Heart left ventricle (tissue), 16 donors: ENCODE results near the gene RAI1. TPM values are rescaled to one million over a fixed set of nuclear protein-coding genes. Genes with fewer than 3 reads are reported as not detected.
"Not testable (repeated sequence)": the region's sequence is repeated elsewhere in the genome, so short reads cannot be mapped to it uniquely, and the experiment has no call there.

Source experiments
- ATAC-seq, 4 donors: fragments of 200-7000 bp; cut with Tn5 transposase; one replicate each; pipeline ENCODE4 v1.9.1; 2020 to 2022; ENCODE audit warnings: moderate library complexity in 4 of 4, mild to moderate bottlenecking in 3 of 4, moderate number of reproducible peaks in 1 of 4
- DNase-seq, 5 donors: peaks; one replicate each; pipeline ENCODE4 v3.0.0-alpha.2; 2020
- H3K27ac ChIP-seq, 12 donors: fragments of 200-600 bp; sonication (generic) in 4 of 12; one replicate each; pipeline versions ENCODE4 v1.5.0 to v1.8.0; 2016 to 2022; ENCODE audit warnings: mild to moderate bottlenecking in 2 of 12
- H3K27me3 ChIP-seq, 9 donors: fragments of 200-600 bp; sonication (generic) in 2 of 9; one replicate each; pipeline versions ENCODE4 v1.5.1 to v1.8.0; 2016 to 2022; ENCODE audit warnings: mild to moderate bottlenecking in 3 of 9
- H3K36me3 ChIP-seq, 9 donors: fragments of 200-600 bp; sonication (generic) in 2 of 9; one replicate each; pipeline versions ENCODE4 v1.5.0 to v1.8.0; 2018 to 2022; ENCODE audit warnings: mild to moderate bottlenecking in 2 of 9
- H3K4me1 ChIP-seq, 12 donors: fragments of 200-600 bp; sonication (generic) in 4 of 12; one replicate each; pipeline versions ENCODE4 v1.5.0 to v1.8.0; 2016 to 2022; ENCODE audit warnings: mild to moderate bottlenecking in 3 of 12
- H3K4me3 ChIP-seq, 12 donors: fragments of 200-600 bp; sonication (generic) in 4 of 12; one replicate each; pipeline versions ENCODE4 v1.5.0 to v1.8.0; 2017 to 2022; ENCODE audit warnings: mild to moderate bottlenecking in 9 of 12, moderate library complexity in 4 of 12
- H3K9me3 ChIP-seq, 12 donors: fragments of 200-600 bp; sonication (generic) in 4 of 12; one replicate each; pipeline versions ENCODE4 v1.5.0 to v1.8.0; 2016 to 2022; ENCODE audit warnings: mild to moderate bottlenecking in 1 of 12
- POLR2A ChIP-seq, 2 donors: fragments of 450-650 bp; IDR thresholded peaks; one replicate each; pipeline ENCODE4 v1.6.1; 2017; ENCODE audit warnings: antibody characterized with exemption in 2 of 2, mild to moderate bottlenecking in 2 of 2, moderate library complexity in 2 of 2
- WGBS, 4 donors: extraction: QIAGEN DNeasy Blood & Tissue Kit in 2 of 4; methylation state at CpG; one replicate each; pipeline versions ENCODE4 v1.1.5 to v1.1.7; 2013 to 2018; 5-methylcytosine and 5-hydroxymethylcytosine counted together
- intact Hi-C, 10 donors: fragments of 100-400 bp; cut with DNase I; formaldehyde crosslinking; loops; one replicate each; pipeline versions ENCODE4 v1.11.1 to v1.14.2; 2022
- long read RNA-seq, 3 donors: library from polyadenylated mRNA; unstranded; transcript quantifications; one replicate each; pipeline ENCODE4 v2.0.0, GENCODE V29; 2020 to 2021
- polyA plus RNA-seq, 2 donors: library from polyadenylated mRNA; stranded (reverse); fragments of 200-250 nt; gene quantifications; one replicate each; pipeline ENCODE4 v1.2.3, GENCODE V29; 2013
- total RNA-seq, 9 donors: library from RNA; depleted of rRNA in 2 of 9; stranded (reverse); fragments of >200 nt in 2 of 9; fragmentation: NEBNext Ultra II Directional in 3 of 9; extraction: Animal tissue kit (Norgen Biotek cat#: 25700) in 3 of 9; gene quantifications; one replicate each; pipeline versions ENCODE4 v1.1.0 to v1.2.4, GENCODE V29; 2016 to 2023
- TF ChIP-seq, protein P1 (sequence below), 12 donors: fragments of 200-600 bp; sonication (generic) in 4 of 12; IDR thresholded peaks; one replicate each; pipeline versions ENCODE4 v1.5.0 to v1.8.0; 2018 to 2022; ENCODE audit warnings: antibody characterized with exemption in 12 of 12, mild to moderate bottlenecking in 5 of 12
- donor health status: ischemic (EF 13 %, LVEDD 7.1; RV severe dilation, severe dysfunction).
- donor health status: healthy with polysubstance abuse.
- donor health status: DM: no; HTN: yes; CAD: no.
- donor health status: DM: no; HTN: no; CAD: no.
- donor health status: ischemic (EF 25% LVEDD 6.9; RV normal size, moderate dysfunction).
- donor health status: ischemic (EF 25% LVEDD 5.7; RV mildly dilated, moderate dysfunction).
- donor health status: healthy.
- donor health status: DM: yes; HTN: yes; CAD: no.
- donor health status: ischemic (EF 35%, LVEDD 5.7; RV mildly dilated, moderate dysfunction).
- donor health status: nonischemic (EF 11% LVEDD 7.7; RV severe dilation, severe dysfunction).
- donor health status: DM: yes; HTN: yes; CAD: no.
- donor health status: PGD.
- donor health status: ischemic (EF 29% LVEDD 5.4; RV normal size, mild dysfunction).
- donor health status: nonischemic (EF 23%, LVEDD 6.1; RV moderate dilation, normal function).

The RAI1 gene, protein sequence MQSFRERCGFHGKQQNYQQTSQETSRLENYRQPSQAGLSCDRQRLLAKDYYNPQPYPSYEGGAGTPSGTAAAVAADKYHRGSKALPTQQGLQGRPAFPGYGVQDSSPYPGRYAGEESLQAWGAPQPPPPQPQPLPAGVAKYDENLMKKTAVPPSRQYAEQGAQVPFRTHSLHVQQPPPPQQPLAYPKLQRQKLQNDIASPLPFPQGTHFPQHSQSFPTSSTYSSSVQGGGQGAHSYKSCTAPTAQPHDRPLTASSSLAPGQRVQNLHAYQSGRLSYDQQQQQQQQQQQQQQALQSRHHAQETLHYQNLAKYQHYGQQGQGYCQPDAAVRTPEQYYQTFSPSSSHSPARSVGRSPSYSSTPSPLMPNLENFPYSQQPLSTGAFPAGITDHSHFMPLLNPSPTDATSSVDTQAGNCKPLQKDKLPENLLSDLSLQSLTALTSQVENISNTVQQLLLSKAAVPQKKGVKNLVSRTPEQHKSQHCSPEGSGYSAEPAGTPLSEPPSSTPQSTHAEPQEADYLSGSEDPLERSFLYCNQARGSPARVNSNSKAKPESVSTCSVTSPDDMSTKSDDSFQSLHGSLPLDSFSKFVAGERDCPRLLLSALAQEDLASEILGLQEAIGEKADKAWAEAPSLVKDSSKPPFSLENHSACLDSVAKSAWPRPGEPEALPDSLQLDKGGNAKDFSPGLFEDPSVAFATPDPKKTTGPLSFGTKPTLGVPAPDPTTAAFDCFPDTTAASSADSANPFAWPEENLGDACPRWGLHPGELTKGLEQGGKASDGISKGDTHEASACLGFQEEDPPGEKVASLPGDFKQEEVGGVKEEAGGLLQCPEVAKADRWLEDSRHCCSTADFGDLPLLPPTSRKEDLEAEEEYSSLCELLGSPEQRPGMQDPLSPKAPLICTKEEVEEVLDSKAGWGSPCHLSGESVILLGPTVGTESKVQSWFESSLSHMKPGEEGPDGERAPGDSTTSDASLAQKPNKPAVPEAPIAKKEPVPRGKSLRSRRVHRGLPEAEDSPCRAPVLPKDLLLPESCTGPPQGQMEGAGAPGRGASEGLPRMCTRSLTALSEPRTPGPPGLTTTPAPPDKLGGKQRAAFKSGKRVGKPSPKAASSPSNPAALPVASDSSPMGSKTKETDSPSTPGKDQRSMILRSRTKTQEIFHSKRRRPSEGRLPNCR (N-terminal part only)
- total RNA-seq, result 10 to 100 TPM; 15.1 to 37.2 (median 20.8) TPM
- 10 to 100 TPM; 17.2 to 23.0 TPM for polyA plus RNA-seq
- long read RNA-seq, donor 1, partial matches to known transcripts, result 17 of 24 reads
- long read RNA-seq, donor 1, other reads (novel, unspliced or antisense), result 7 of 24 reads
- long read RNA-seq, donor 2, partial matches to known transcripts, result 46 of 49 reads
- long read RNA-seq, donor 2, other reads (novel, unspliced or antisense), result 3 of 49 reads
- long read RNA-seq, donor 3, partial matches to known transcripts, result 26 of 34 reads
- long read RNA-seq, donor 3, other reads (novel, unspliced or antisense), result 7 of 34 reads

DNA sequence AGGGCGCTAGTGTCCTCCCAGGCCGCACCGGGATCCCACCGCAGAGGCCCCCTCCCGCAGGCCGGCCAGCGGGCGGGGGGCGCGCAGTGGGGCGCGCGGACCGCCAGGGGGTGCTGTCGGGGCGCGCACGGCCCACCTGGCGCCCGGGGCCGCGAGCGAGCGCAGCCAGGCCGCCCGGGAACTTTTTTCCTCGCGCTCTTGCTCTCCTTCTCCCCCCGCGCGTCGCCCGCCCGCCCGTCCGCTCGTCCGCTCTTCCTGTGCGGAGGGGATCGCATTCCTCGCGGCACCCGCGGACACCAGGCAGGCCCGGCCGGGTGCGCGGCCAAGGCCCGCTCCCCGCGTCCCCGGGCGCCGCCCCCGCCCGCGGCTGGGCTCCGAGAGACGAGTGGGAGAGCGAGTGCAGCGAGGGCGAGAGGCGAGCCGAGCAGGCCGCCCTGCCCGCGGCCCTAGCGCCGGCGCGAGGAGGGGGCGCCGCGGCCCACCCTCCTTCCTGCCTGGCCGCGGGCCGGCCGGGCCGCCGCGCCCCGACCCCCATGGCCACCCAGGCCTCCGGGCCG, at the start of gene RAI1:
Gene RAI1 (plus strand): TSS at position 272 of the 557 bp plus-strand sequence. CDS start 111,491 bp downstream, outside the sequence.
- Histone ChIP-seq H3K9me3 (no peaks in the 10 kb centered on the region), H3K27me3 (no peaks in the 10 kb centered on the region), H3K4me3 (peak within 1 kb of the TSS; percentile 68 to 96 (median 81)), H3K4me1 (peaks cover 15 to 45% (median 32%) of the 10 kb centered on the region in 12 donors), H3K27ac (peak within 1 kb of the TSS; percentile 90 to 97 (median 96)), H3K36me3 (no peaks in the 10 kb centered on the region)
- DNase-seq, result peak; percentile 86 to 88 (median 87)
- 0 to 1% (median 1%) methylated on average over 9 to 84 of the region's 84 CpGs for WGBS, 4 donors
- intact Hi-C loops, result loop anchor here (1.0 to 10.0 kb wide), 22 partner anchors 44 to 356 kb away; partner anchors contain the start of genes ATPAF2 (in 2 of the 10) and GID4 (in 2 of the 10)
- TF ChIP-seq, protein P1, sequence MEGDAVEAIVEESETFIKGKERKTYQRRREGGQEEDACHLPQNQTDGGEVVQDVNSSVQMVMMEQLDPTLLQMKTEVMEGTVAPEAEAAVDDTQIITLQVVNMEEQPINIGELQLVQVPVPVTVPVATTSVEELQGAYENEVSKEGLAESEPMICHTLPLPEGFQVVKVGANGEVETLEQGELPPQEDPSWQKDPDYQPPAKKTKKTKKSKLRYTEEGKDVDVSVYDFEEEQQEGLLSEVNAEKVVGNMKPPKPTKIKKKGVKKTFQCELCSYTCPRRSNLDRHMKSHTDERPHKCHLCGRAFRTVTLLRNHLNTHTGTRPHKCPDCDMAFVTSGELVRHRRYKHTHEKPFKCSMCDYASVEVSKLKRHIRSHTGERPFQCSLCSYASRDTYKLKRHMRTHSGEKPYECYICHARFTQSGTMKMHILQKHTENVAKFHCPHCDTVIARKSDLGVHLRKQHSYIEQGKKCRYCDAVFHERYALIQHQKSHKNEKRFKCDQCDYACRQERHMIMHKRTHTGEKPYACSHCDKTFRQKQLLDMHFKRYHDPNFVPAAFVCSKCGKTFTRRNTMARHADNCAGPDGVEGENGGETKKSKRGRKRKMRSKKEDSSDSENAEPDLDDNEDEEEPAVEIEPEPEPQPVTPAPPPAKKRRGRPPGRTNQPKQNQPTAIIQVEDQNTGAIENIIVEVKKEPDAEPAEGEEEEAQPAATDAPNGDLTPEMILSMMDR (IDR thresholded peaks at IDR 0.05), result peak; percentile 29 to 98 (median 82)
- no peak for TF ChIP-seq POLR2A (IDR thresholded peaks at IDR 0.05)
- ATAC-seq, result peak; percentile 27 to 73 (median 66)

DNA sequence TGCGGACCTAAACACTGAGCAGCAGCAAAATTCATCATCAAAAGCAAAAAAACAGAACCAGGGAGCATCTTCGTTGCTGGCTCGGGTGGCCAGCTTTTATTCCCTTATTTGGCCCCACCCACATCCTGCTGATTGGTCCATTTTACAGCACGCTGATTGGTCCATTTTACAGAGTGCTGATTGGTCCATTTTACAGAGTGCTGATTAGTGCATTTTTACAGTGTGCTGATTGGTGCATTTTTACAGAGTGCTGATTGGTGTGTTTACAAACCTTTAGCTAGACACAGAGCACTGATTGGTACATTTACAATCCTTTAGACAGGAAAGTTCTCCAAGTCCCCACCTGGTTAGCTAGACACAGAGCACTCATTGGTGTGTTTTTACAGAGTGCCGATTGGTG, 48.6 kb upstream of the RAI1 start:
- H3K4me1 ChIP-seq, H3K27me3 ChIP-seq, H3K27ac ChIP-seq, H3K36me3 ChIP-seq, intact Hi-C loops, ATAC-seq, H3K9me3 ChIP-seq, H3K4me3 ChIP-seq, DNase-seq: not testable (repeated sequence)
- WGBS, 4 donors, result 80 to 84% (median 82%) methylated on average over 5 of the region's 5 CpGs

DNA sequence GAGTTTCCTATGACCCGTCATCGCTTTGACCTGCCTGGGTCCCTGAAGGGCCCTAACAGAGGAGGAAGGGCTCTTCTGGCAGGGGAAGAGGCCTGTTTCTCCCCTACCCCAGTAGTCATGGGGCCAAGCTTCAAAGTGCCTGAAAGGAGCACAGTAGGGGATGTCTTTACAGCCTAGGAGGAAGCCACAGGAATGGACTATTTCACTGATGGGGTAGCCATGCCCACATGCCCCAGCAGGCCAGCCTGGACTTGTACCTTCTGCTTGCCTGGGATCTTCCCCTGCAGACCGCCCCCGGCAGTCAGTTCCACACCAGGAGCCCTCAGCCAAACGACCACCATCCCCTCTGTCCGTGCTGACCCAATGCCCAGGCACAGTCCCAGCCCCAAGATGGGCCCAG, 47.9 kb upstream of the RAI1 start:
- WGBS, 4 donors, result 88 to 94% (median 92%) methylated on average over 6 of the region's 6 CpGs
- H3K27ac ChIP-seq, result no peak overlapping the region
- no peak overlapping the region for H3K4me3 ChIP-seq
- H3K36me3 ChIP-seq, result no peaks in the 10 kb centered on the region
- H3K9me3 ChIP-seq, result peaks cover 0 to 3% (median 0%) of the 10 kb centered on the region in 12 donors
- ATAC-seq (no peak), DNase-seq (no peak)
- no peaks in the 10 kb centered on the region for H3K27me3 ChIP-seq
- intact Hi-C loops, result no loop called here
- TF ChIP-seq, protein P1 (IDR thresholded peaks at IDR 0.05), result no peak
- TF ChIP-seq POLR2A (IDR thresholded peaks at IDR 0.05), result no peak
- peaks cover 0 to under 1% (median 0%) of the 10 kb centered on the region in 12 donors for H3K4me1 ChIP-seq

DNA sequence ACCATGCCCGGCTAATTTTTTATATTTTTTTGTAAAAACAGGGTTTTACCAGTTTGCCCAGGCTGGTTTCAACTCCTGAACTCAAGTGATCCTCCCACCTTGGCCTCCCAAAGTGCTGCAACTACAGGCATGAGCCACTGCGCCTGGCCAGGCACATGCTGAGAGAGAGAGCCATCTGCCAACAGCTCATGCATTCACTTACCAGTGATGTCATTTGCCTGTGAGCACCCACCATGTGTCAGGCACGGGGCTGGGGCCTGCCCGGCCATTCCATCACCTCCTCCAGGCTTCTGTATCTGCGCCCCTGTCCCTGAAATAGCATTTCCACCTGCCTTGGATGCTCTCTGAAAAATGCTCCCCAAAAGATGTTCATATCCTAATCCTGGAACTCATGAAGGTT, 46.1 kb upstream of the RAI1 start:
- peaks cover 0 to 10% (median 0%) of the 10 kb centered on the region in 12 donors for H3K4me1 ChIP-seq
- peaks cover 0 to 3% (median 0%) of the 10 kb centered on the region in 12 donors for H3K9me3 ChIP-seq
- H3K36me3 ChIP-seq, result no peaks in the 10 kb centered on the region
- DNase-seq, result no peak
- TF ChIP-seq, protein P1 (IDR thresholded peaks at IDR 0.05), result no peak
- TF ChIP-seq POLR2A (IDR thresholded peaks at IDR 0.05), result no peak
- ATAC-seq, result no peak
- WGBS, 4 donors, result 85 to 91% (median 90%) methylated on average over 5 of the region's 5 CpGs
- no peaks in the 10 kb centered on the region for H3K27me3 ChIP-seq
- intact Hi-C loops, result no loop called here
- H3K4me3 ChIP-seq, result no peak overlapping the region
- H3K27ac ChIP-seq, result no peak overlapping the region

DNA sequence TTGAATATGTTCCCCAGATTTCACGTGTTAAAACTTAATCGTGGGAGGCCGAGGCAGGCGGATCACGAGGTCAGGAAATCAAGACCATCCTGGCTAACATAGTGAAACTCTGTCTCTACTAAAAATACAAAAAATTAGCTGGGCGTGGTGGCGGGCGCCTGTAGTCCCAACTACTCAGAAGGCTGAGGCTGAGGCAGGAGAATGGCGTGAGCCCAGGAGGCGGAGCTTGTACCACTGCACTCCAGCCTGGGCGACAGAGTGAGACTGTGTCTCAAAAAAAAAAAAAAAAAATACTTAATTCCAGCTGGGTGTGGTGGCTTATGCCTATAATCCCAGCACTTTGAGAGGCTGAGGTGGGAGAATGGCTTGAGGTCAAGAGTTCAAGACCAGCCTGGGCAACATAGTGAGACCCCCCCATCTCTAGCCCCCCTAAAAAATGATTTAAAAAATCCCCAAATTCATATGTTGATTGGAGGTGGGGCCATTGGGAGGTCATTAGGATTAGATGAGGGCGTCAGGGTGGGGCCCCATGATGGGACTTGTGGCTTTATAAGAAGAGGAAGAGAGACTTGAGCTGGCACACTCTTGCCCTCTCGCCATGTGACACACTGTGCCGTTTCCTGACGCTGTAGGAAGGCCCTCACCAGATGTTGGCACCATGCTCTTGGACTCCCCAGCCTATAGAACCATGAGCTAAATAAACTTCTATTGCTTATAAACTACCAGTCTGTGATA, 45.6 kb upstream of the RAI1 start:
- H3K36me3 ChIP-seq, DNase-seq, H3K27me3 ChIP-seq, H3K27ac ChIP-seq, intact Hi-C loops, ATAC-seq, H3K4me3 ChIP-seq, H3K9me3 ChIP-seq: not testable (repeated sequence)
- H3K4me1 ChIP-seq, result peaks cover 0 to 13% (median 0%) of the 10 kb centered on the region in 12 donors
- 84 to 89% (median 85%) methylated on average over 15 of the region's 15 CpGs for WGBS, 4 donors
